Measurements from ENCODE around the gene RAD51B.

Gene RAD51B

GRCh38 chr14:68708343-68708742 is 888.8 kb downstream of the RAD51B start:
- Histone ChIP-seq H3K4me3 (replicated peaks; ENCODE audit: insufficient read depth, low read length) (no peak overlapping the region), H3K27me3 (ENCODE audit: insufficient read depth, poor library complexity, severe bottlenecking) (no peaks in the 10 kb centered on the region), H3K27ac (replicated peaks) (no peak overlapping the region)
- no peak for DNase-seq (ENCODE audit: low read depth in 1 of 2, low spot score in 1 of 2)
- TF ChIP-seq POLR2AphosphoS5 (IDR thresholded peaks at IDR 0.05; ENCODE audit: low read depth) (no peak), CTCF (IDR thresholded peaks at IDR 0.05; ENCODE audit: insufficient read depth, low read length) (no peak), REST (IDR thresholded peaks at IDR 0.05; ENCODE audit: insufficient replicate concordance, low read depth) (no peak), GABPA (IDR thresholded peaks at IDR 0.05; ENCODE audit: low read depth) (no peak), SPI1 (IDR thresholded peaks at IDR 0.05; ENCODE audit: borderline replicate concordance, low read depth) (no peak)

DNA sequence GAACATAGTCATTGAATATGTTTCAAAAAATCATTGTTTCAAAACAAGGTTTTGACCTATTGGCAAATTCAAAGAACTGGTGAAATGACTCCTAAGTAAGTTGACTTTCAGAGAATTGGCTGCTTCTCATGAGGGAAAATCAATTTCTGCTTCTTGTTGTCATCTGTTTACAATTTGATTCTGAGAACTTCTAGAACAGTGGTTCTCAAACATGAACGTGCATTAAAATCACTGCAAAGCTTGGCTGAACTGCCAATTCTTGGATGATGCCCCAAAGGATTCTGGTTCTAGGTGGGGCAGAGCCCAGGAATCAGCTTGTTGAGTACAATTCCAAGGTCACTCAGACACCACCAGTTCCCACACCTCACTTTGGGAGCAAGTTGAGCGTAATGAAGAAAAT is 889.4 kb downstream of the RAD51B start:
- TF ChIP-seq POLR2AphosphoS5 (IDR thresholded peaks at IDR 0.05; ENCODE audit: low read depth) (no peak), CTCF (IDR thresholded peaks at IDR 0.05; ENCODE audit: insufficient read depth, low read length) (no peak), REST (IDR thresholded peaks at IDR 0.05; ENCODE audit: insufficient replicate concordance, low read depth) (no peak), SPI1 (IDR thresholded peaks at IDR 0.05; ENCODE audit: borderline replicate concordance, low read depth) (no peak), GABPA (IDR thresholded peaks at IDR 0.05; ENCODE audit: low read depth) (no peak)
- no peak overlapping the region for H3K27ac ChIP-seq (replicated peaks)
- no peak overlapping the region for H3K4me3 ChIP-seq (replicated peaks; ENCODE audit: insufficient read depth, low read length)
- H3K27me3 ChIP-seq (ENCODE audit: insufficient read depth, poor library complexity, severe bottlenecking) = no peaks in the 10 kb centered on the region
- DNase-seq (ENCODE audit: low read depth in 1 of 2, low spot score in 1 of 2) = no peak

- no peaks in the 10 kb centered on the region for H3K27me3 ChIP-seq (ENCODE audit: insufficient read depth, poor library complexity, severe bottlenecking)
- TF ChIP-seq POLR2AphosphoS5 (IDR thresholded peaks at IDR 0.05; ENCODE audit: low read depth) (no peak), SPI1 (IDR thresholded peaks at IDR 0.05; ENCODE audit: borderline replicate concordance, low read depth) (no peak), CTCF (IDR thresholded peaks at IDR 0.05; ENCODE audit: insufficient read depth, low read length) (no peak), REST (IDR thresholded peaks at IDR 0.05; ENCODE audit: insufficient replicate concordance, low read depth) (no peak), GABPA (IDR thresholded peaks at IDR 0.05; ENCODE audit: low read depth) (no peak)
- DNase-seq (ENCODE audit: low read depth in 1 of 2, low spot score in 1 of 2) = no peak
- H3K27ac ChIP-seq (replicated peaks) = no peak overlapping the region
- no peak overlapping the region for H3K4me3 ChIP-seq (replicated peaks; ENCODE audit: insufficient read depth, low read length)
Measured at GRCh38 chr14:68710776-68711175, 891.2 kb downstream of the RAD51B start.

All from HL-60 (cell line).